Measurements from ENCODE around the gene RFX5. TPM values are rescaled to one million over a fixed set of nuclear protein-coding genes. Genes with fewer than 3 reads are reported as not detected.
A peak's percentile ranks its signal among the peaks of the same experiment; 100 is the strongest.
"Not testable (repeated sequence)": the region's sequence is repeated elsewhere in the genome, so short reads cannot be mapped to it uniquely, and the experiment has no call there.

The RFX5 gene
- total RNA-seq (10 to 100 TPM; 39.6 to 67.9 (median 56.1) TPM), polyA plus RNA-seq (10 to 100 TPM; 12.0 to 46.6 (median 20.6) TPM)

DNA sequence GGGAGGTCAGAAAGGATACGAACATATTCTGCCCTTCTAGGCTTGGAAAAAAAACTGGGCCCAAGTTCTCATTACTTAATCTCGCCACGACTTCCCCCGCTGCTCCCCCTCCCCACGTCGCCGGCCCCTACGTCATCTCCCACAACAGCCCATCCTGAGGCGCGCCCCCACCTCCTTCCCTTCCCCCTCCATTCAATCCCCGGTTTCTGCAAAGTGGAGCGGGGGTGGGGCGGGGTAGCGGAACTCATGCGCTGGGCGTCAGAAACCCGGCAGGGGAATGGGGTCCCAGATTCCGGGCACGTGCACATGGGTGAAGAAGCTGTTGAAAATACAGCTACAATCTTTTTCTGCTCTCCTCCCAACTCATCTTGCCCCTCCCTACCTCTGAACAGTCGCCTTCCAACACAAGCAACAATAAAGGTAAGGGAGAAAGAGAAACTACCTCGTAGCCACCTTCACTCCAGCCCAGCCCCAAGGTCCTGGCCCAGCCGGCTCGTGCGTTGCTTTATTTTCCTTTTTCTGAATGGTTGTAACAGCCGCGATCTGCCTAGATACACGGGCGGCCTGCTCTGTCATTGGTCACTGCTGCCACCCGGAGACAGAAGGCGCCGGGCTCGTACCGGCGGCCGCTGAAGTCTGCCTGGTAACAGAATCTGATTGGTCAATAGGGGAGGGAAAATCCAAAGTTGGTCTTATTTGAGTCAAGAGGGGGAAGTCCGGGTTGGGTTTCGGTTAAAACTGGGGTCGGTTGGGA is at the start of gene RFX5:
Gene RFX5, minus strand, starts transcription at position 484 of the 754 bp plus-strand sequence. CDS start 932 bp downstream, outside the sequence.
- H3K27ac ChIP-seq = peak within 1 kb of the TSS; percentile 88 to 94 (median 92)
- peaks cover 9 to 33% (median 25%) of the 10 kb centered on the region in 4 donors for H3K36me3 ChIP-seq
- no peaks in the 10 kb centered on the region for H3K27me3 ChIP-seq
- H3K4me1 ChIP-seq = peaks cover 0 to 18% (median 11%) of the 10 kb centered on the region in 4 donors
- no peaks in the 10 kb centered on the region for H3K9me3 ChIP-seq
- 0 to 1% methylated on average over 38 of the region's 38 CpGs for WGBS, 2 donors
- H3K4me3 ChIP-seq = peak within 1 kb of the TSS; percentile 66 to 87 (median 73)
- DNase-seq = peak; percentile 98
- intact Hi-C loops (cut with DNase I) = loop anchor here (1.0 to 5.0 kb wide), 3 partner anchors 25 to 65 kb away; partner anchors contain the start of genes PSMB4, SELENBP1 and ZNF687
- TF ChIP-seq POLR2AphosphoS5 (IDR thresholded peaks at IDR 0.05) (peak; percentile 69 to 81 (median 75)), POLR2A (IDR thresholded peaks at IDR 0.05) (peak; percentile 38 to 54)
- TF ChIP-seq, protein P1, sequence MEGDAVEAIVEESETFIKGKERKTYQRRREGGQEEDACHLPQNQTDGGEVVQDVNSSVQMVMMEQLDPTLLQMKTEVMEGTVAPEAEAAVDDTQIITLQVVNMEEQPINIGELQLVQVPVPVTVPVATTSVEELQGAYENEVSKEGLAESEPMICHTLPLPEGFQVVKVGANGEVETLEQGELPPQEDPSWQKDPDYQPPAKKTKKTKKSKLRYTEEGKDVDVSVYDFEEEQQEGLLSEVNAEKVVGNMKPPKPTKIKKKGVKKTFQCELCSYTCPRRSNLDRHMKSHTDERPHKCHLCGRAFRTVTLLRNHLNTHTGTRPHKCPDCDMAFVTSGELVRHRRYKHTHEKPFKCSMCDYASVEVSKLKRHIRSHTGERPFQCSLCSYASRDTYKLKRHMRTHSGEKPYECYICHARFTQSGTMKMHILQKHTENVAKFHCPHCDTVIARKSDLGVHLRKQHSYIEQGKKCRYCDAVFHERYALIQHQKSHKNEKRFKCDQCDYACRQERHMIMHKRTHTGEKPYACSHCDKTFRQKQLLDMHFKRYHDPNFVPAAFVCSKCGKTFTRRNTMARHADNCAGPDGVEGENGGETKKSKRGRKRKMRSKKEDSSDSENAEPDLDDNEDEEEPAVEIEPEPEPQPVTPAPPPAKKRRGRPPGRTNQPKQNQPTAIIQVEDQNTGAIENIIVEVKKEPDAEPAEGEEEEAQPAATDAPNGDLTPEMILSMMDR (IDR thresholded peaks at IDR 0.05) = no peak

DNA sequence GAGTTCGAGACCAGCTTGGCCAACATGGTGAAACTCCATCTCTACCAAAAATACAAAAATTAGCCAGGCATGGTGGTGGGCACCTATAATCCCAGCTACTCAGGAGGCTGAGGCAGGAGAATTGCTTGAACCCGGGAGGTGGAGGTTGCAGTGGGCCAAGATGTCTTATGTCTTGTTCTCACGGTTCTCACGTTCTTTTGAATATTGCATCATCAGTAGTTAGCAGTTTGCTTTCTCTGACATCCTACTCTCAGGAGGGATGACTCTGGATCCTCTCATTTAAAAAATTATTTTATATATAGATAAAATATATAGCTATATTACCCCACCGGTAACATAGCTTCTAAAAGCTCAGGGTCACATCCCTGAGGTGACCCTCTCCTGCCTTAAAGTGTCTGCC is 49.2 kb upstream of the RFX5 start:
- not testable (repeated sequence) for H3K27ac ChIP-seq, H3K27me3 ChIP-seq, H3K9me3 ChIP-seq, H3K4me3 ChIP-seq, DNase-seq, H3K36me3 ChIP-seq
- WGBS, 2 donors = 82 to 91% methylated on average over 5 of the region's 5 CpGs
- intact Hi-C loops (cut with DNase I) = loop anchor here (5.0 to 10.0 kb wide), 3 partner anchors 94 to 201 kb away; partner anchors contain the start of genes PIP5K1A, VPS72 and ZNF687
- peaks cover 0 to 14% (median 12%) of the 10 kb centered on the region in 4 donors for H3K4me1 ChIP-seq

DNA sequence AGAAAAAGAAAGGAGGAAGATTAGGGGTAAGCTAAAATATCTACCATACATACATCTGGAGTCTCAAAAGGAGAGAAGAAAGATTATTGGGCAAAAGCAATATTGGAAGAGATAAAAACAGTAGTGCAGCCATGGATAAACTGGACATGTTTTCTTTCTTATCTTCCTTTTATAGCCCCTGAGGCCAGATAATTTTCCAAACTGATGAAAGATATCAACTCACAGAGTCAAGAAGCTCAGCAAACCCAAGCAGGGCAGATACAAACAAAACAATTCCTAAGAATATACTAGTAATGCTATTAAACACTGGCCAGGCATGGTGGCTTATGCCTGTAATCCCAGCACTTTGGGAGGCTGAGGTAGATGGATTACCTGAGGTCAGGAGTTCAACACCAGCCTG is 46.5 kb upstream of the RFX5 start:
- no peaks in the 10 kb centered on the region for H3K9me3 ChIP-seq

DNA sequence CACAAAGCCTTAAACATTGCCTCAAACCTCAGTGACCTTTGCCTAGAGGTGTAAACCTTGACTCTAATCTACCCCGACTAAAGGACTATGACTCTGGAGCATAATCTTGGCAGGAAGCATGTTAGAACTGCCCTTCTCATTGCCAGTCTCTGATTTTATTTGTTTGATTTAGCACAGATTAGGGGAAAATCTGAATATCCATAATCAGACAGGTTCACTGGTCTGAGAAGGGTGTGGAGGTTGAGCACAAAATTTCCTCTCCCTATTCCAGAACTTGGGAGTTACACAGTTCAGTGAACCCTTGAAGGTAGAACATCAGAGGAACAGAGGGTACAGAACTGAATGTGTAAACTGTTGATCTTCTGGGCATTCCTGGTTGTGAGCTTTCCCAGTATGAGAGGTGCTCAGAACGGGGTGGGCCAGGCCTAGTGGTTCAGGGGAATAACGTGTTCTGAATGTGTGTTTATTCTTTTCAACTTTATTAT is 44.1 kb upstream of the RFX5 start:
- Histone ChIP-seq H3K27ac (no peak overlapping the region), H3K9me3 (no peaks in the 10 kb centered on the region), H3K27me3 (no peaks in the 10 kb centered on the region), H3K36me3 (no peaks in the 10 kb centered on the region), H3K4me1 (no peaks in the 10 kb centered on the region), H3K4me3 (no peak overlapping the region)
- intact Hi-C loops (cut with DNase I) = loop anchor here (10.0 kb wide), 1 partner anchor 196 kb away; the partner anchor contains the start of genes PIP5K1A and VPS72
- no peak for DNase-seq
- WGBS, 2 donors = 19 to 64% methylated on average over 3 of the region's 3 CpGs
- TF ChIP-seq EP300 (IDR thresholded peaks at IDR 0.05) (no peak), POLR2AphosphoS5 (IDR thresholded peaks at IDR 0.05) (no peak), POLR2A (IDR thresholded peaks at IDR 0.05) (no peak)
- TF ChIP-seq, protein P1 (IDR thresholded peaks at IDR 0.05) = no peak

More for the DNA sequence above, 46.5 kb upstream of the RFX5 start:
- intact Hi-C loops (cut with DNase I) = loop anchor here (10.0 kb wide), 1 partner anchor 199 kb away; the partner anchor contains the start of genes PIP5K1A and VPS72
- Histone ChIP-seq H3K27ac (no peak overlapping the region), H3K36me3 (no peaks in the 10 kb centered on the region), H3K27me3 (no peaks in the 10 kb centered on the region), H3K4me1 (no peaks in the 10 kb centered on the region), H3K4me3 (no peak overlapping the region)
- no peak for DNase-seq
- TF ChIP-seq POLR2AphosphoS5 (IDR thresholded peaks at IDR 0.05) = no peak
- no peak for TF ChIP-seq POLR2A (IDR thresholded peaks at IDR 0.05)
- TF ChIP-seq, protein P1 (IDR thresholded peaks at IDR 0.05) = no peak

DNA sequence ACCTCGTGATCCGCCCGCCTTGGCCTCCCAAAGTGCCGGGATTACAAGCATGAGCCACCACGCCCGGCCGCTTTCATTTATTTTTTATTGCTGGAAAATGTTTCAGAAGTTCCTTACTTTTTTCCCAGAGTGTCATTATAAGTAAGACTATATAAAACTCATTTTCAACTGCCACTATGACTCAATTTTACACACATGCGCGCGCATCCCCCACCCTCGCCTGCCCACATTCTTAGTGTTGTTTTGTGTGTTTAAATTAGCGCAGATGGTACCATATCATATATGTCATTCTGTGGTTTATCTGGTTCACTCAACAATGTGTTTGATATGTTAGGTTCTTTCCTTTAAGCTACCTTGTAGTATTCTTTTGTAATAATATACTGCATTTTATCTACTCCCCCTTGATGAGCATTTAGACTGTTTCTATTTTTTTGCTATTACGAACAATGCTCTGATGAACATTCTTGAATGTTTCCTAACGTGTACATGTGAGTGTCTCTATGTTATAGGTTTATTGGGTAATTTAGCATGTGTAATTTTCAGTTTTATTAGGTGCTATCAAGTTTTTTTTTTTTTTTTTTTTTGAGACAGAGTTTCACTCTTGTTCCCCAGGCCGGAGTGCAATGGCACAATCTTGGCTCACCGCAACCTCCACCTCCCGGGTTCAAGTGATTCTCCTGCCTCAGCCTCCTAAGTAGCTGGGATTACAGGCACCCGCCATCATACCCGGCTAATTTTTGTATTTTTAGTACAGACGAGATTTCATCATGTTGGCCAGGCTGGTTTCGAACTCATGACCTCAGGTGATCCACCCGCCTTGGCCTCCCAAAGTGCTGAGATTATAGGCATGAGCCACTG is 43.4 kb upstream of the RFX5 start:
- not testable (repeated sequence) for H3K4me3 ChIP-seq, H3K9me3 ChIP-seq, H3K36me3 ChIP-seq, DNase-seq, H3K4me1 ChIP-seq, H3K27me3 ChIP-seq, H3K27ac ChIP-seq
- intact Hi-C loops (cut with DNase I) = loop anchor here (10.0 kb wide), 1 partner anchor 196 kb away; the partner anchor contains the start of genes PIP5K1A and VPS72
- 18 to 70% methylated on average over 22 of the region's 22 CpGs for WGBS, 2 donors

Measured in sigmoid colon (tissue), 7 donors.